Endothelial cell of umbilical vein (primary cell): ENCODE results near the gene GSX2.

Source experiments
- EZH2 ChIP-seq: IDR thresholded peaks from 2 replicates; pipeline ENCODE4 v1.6.1; 2012; ENCODE audit warnings: borderline replicate concordance, low read depth, mild to moderate bottlenecking, moderate library complexity, low read length, inconsistent platforms; ENCODE audit not compliant: severe bottlenecking
- FOS ChIP-seq: IDR thresholded peaks from 2 replicates; pipeline ENCODE4 v1.6.1; 2011; ENCODE audit warnings: mild to moderate bottlenecking, low read length, moderate library complexity, borderline replicate concordance; ENCODE audit not compliant: insufficient read depth
- JUN ChIP-seq: IDR thresholded peaks from 2 replicates; pipeline ENCODE4 v1.6.1; 2011; ENCODE audit warnings: borderline replicate concordance, low read depth; ENCODE audit not compliant: insufficient read length, insufficient read depth
- MAX ChIP-seq: IDR thresholded peaks from 2 replicates; pipeline ENCODE4 v1.6.1; 2011; ENCODE audit not compliant: insufficient read depth, insufficient read length
- MYC ChIP-seq: IDR thresholded peaks from one replicate; pipeline ENCODE4 v1.6.1; 2011; ENCODE audit warnings: mild to moderate bottlenecking, low read depth, low read length
- POLR2A ChIP-seq: IDR thresholded peaks from 2 replicates; pipeline ENCODE4 v1.6.1; 2012; ENCODE audit warnings: low read depth, mild to moderate bottlenecking, control low read depth, low read length
- POLR2AphosphoS5 ChIP-seq: IDR thresholded peaks from 2 replicates; pipeline ENCODE4 v1.6.1; 2012; ENCODE audit warnings: low read depth, mild to moderate bottlenecking, control low read depth, low read length, moderate library complexity; ENCODE audit not compliant: insufficient read depth
- TF ChIP-seq, protein P1 (sequence below), 2 donors: IDR thresholded peaks; 1 replicate in 1 of 2; 2 replicates in 1 of 2; pipeline ENCODE4 v1.5.1; 2011; ENCODE audit warnings: low read length in 2 of 2, mild to moderate bottlenecking in 2 of 2, moderate library complexity in 2 of 2, control low read depth in 1 of 2, inconsistent platforms in 1 of 2, low read depth in 1 of 2; ENCODE audit not compliant: insufficient read depth in 1 of 2; ENCODE audit errors: extremely low read depth in 1 of 2

- TF ChIP-seq EZH2 (no peak), POLR2AphosphoS5 (no peak), POLR2A (no peak), MAX (no peak), FOS (no peak), MYC (no peak), JUN (no peak)
- TF ChIP-seq, protein P1, sequence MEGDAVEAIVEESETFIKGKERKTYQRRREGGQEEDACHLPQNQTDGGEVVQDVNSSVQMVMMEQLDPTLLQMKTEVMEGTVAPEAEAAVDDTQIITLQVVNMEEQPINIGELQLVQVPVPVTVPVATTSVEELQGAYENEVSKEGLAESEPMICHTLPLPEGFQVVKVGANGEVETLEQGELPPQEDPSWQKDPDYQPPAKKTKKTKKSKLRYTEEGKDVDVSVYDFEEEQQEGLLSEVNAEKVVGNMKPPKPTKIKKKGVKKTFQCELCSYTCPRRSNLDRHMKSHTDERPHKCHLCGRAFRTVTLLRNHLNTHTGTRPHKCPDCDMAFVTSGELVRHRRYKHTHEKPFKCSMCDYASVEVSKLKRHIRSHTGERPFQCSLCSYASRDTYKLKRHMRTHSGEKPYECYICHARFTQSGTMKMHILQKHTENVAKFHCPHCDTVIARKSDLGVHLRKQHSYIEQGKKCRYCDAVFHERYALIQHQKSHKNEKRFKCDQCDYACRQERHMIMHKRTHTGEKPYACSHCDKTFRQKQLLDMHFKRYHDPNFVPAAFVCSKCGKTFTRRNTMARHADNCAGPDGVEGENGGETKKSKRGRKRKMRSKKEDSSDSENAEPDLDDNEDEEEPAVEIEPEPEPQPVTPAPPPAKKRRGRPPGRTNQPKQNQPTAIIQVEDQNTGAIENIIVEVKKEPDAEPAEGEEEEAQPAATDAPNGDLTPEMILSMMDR (IDR thresholded peaks at IDR 0.05; ENCODE audit: extremely low read depth in 1 of 2, insufficient read depth in 1 of 2, low read depth in 1 of 2, low read length in 2 of 2), result no peak
Observed at GRCh38 chr4:54107951-54108748, 8.2 kb downstream of the GSX2 start.
